ENCODE results near the gene GALNT17.
"Not testable (repeated sequence)": the region's sequence is repeated elsewhere in the genome, so short reads cannot be mapped to it uniquely, and the experiment has no call there.

DNA sequence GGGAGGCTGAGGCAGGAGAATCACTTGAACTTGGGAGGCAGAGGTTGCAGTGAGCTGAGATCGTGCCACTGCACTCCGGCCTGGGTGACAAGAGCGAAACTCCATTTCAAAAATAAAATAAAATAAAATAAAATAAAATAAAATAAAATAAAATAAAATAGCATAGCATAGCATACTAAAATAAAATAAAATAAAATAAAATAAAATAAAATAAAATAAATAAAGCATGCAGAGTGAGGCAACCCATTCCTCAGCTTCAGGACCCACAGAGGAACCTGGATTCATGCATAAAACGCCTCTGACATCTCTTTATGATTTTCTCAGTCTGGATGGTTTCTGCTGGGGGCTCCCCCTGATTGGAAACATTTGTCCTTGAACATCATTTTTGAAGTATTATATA, 460.4 kb downstream of the GALNT17 start:
- TF ChIP-seq, protein P1, sequence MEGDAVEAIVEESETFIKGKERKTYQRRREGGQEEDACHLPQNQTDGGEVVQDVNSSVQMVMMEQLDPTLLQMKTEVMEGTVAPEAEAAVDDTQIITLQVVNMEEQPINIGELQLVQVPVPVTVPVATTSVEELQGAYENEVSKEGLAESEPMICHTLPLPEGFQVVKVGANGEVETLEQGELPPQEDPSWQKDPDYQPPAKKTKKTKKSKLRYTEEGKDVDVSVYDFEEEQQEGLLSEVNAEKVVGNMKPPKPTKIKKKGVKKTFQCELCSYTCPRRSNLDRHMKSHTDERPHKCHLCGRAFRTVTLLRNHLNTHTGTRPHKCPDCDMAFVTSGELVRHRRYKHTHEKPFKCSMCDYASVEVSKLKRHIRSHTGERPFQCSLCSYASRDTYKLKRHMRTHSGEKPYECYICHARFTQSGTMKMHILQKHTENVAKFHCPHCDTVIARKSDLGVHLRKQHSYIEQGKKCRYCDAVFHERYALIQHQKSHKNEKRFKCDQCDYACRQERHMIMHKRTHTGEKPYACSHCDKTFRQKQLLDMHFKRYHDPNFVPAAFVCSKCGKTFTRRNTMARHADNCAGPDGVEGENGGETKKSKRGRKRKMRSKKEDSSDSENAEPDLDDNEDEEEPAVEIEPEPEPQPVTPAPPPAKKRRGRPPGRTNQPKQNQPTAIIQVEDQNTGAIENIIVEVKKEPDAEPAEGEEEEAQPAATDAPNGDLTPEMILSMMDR (conservative IDR thresholded peaks at IDR 0.05; ENCODE audit: low read depth, low read length): not testable (repeated sequence)
- TF ChIP-seq EZH2 (IDR thresholded peaks at IDR 0.05; ENCODE audit: borderline replicate concordance, low read depth, low read length, poor library complexity, severe bottlenecking): not testable (repeated sequence)

Data from A673 (cell line).